AG04450 (cell line): ENCODE results near the gene VPS25. TPM values are rescaled to one million over a fixed set of nuclear protein-coding genes. Genes with fewer than 3 reads are reported as not detected.

Source experiments
- CTCF ChIA-PET: fragments of 300-600, 350-600 bp; formaldehyde crosslinking; extraction: SDS; loops from one replicate; lab custom pipeline; 2022; ENCODE audit warnings: antibody characterized with exemption, inconsistent platforms; lab: Charles Lee
- POLR2A ChIA-PET: fragments of 350-600 bp; formaldehyde crosslinking; extraction: SDS; loops from one replicate; lab custom pipeline; 2021; ENCODE audit warnings: antibody characterized with exemption, inconsistent platforms; lab: Yijun Ruan, JAX
- DNase-seq: peaks from one replicate; pipeline ENCODE4 v3.0.0-alpha.2; 2011; ENCODE audit warnings: low read depth, low spot score
- H3K27ac ChIP-seq: one replicate; pipeline ENCODE4 v1.5.1; 2012; ENCODE audit warnings: low read depth, low read length, control low read depth
- H3K27me3 ChIP-seq: one replicate; pipeline ENCODE4 v1.6.0; 2012; ENCODE audit warnings: low read length; ENCODE audit not compliant: control insufficient read depth, insufficient read depth
- H3K4me3 ChIP-seq: 2 replicates; pipeline ENCODE4 v1.5.1; 2011; ENCODE audit warnings: mild to moderate bottlenecking, low read depth, low read length, control low read depth
- H3K9me3 ChIP-seq: 2 replicates; pipeline ENCODE4 v1.5.1; 2012; ENCODE audit warnings: low read length; ENCODE audit not compliant: control insufficient read depth, insufficient read depth
- polyA plus RNA-seq: library from polyadenylated mRNA; depleted of rRNA; stranded (reverse); fragments of >200 nt; gene quantifications from 2 replicates; pipeline ENCODE4 v1.2.3, GENCODE V29; 2011
- TF ChIP-seq, protein P1 (sequence below): IDR thresholded peaks from 2 replicates; pipeline ENCODE4 v1.5.1; 2011; ENCODE audit warnings: low read depth, low read length, control low read depth, inconsistent platforms

The VPS25 gene
- polyA plus RNA-seq, 1 experiment, result 94.0 TPM

GRCh38 chr17:42784409-42784808 is 11.2 kb downstream of the VPS25 start:
- Histone ChIP-seq H3K4me3 (no peak overlapping the region), H3K27me3 (no peaks in the 10 kb centered on the region), H3K27ac (no peak overlapping the region), H3K9me3 (peaks cover 5% of the 10 kb centered on the region; the same call in 1 of the 2 replicates)
- DNase-seq, result no peak
- TF ChIP-seq, protein P1, sequence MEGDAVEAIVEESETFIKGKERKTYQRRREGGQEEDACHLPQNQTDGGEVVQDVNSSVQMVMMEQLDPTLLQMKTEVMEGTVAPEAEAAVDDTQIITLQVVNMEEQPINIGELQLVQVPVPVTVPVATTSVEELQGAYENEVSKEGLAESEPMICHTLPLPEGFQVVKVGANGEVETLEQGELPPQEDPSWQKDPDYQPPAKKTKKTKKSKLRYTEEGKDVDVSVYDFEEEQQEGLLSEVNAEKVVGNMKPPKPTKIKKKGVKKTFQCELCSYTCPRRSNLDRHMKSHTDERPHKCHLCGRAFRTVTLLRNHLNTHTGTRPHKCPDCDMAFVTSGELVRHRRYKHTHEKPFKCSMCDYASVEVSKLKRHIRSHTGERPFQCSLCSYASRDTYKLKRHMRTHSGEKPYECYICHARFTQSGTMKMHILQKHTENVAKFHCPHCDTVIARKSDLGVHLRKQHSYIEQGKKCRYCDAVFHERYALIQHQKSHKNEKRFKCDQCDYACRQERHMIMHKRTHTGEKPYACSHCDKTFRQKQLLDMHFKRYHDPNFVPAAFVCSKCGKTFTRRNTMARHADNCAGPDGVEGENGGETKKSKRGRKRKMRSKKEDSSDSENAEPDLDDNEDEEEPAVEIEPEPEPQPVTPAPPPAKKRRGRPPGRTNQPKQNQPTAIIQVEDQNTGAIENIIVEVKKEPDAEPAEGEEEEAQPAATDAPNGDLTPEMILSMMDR, result no peak
- ChIA-PET CTCF (interaction anchor here (1.7 kb wide), 1 partner anchor 21 kb away, joined by 6 read pairs; no protein-coding TSS in a partner anchor), POLR2A (interaction anchor here (0.6 kb wide), 1 partner anchor 10 kb away, joined by 5 read pairs; no protein-coding TSS in a partner anchor)

- Histone ChIP-seq H3K9me3 (peaks cover 5% of the 10 kb centered on the region; the same call in 1 of the 2 replicates), H3K4me3 (no peak overlapping the region), H3K27ac (no peak overlapping the region), H3K27me3 (no peaks in the 10 kb centered on the region)
- DNase-seq, result no peak
- TF ChIP-seq, protein P1, result no peak
- POLR2A ChIA-PET, result interaction anchor here (0.6 kb wide), 1 partner anchor 11 kb away, joined by 5 read pairs; no protein-coding TSS in a partner anchor
- CTCF ChIA-PET, result interaction anchor here (1.7 kb wide), 1 partner anchor 21 kb away, joined by 6 read pairs; no protein-coding TSS in a partner anchor
Measured at GRCh38 chr17:42784811-42785592, 11.8 kb downstream of the VPS25 start.

DNA sequence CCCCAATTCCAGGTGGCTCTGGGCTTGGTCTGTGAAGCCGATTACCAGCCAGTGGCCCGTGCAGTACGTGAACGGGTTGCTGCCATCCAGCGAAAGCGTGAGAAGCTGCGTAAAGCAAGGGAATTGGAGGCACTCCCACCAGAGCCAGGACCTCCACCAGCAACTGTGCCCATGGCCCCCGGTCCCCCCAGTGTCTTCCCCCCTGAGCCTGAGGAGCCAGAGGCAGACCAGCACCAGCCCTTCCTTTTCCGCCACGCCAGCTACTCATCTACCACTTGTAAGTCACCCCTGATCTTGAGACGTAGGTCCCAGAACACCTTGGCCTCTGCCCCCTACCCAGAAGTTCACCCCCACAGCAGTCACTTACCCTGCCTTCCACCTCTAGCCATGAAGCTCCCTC is 14.0 kb downstream of the VPS25 start:
- TF ChIP-seq, protein P1, result no peak
- Histone ChIP-seq H3K4me3 (no peak overlapping the region), H3K27me3 (no peaks in the 10 kb centered on the region), H3K9me3 (peaks cover 5% of the 10 kb centered on the region; the same call in 1 of the 2 replicates), H3K27ac (no peak overlapping the region)
- no peak for DNase-seq
- ChIA-PET POLR2A (interaction anchor here (1.0 kb wide), 1 partner anchor 24 kb away, joined by 4 read pairs; no protein-coding TSS in a partner anchor), CTCF (no interaction called here)

DNA sequence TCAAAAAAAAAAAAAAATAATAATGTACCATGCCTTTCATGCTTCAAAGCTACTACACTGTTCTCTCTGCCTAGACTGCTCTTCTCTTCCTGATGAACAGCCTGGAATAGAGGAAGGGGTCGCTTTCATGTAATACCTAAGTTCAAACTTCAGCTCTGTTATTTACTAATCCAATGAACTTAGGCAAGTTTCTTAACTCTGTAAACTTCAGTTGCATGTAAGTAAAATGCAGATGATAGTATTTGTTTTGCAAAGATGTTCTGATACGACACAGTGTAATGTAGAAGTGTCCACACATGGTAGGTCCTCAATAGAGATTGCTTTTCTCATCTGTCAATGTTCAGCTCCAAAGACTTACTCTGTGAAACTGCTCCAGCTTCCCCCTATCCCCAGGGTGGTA is 18.7 kb downstream of the VPS25 start:
- DNase-seq, result no peak
- H3K4me3 ChIP-seq, result no peak overlapping the region
- H3K27me3 ChIP-seq, result no peaks in the 10 kb centered on the region
- CTCF ChIA-PET, result interaction anchor here (1.3 kb wide), 1 partner anchor 28 kb away, joined by 5 read pairs; no protein-coding TSS in a partner anchor
- TF ChIP-seq, protein P1, result no peak
- H3K9me3 ChIP-seq, result no peaks in the 10 kb centered on the region
- H3K27ac ChIP-seq, result no peak overlapping the region
- POLR2A ChIA-PET, result interaction anchor here (1.1 to 1.2 kb wide), 2 partner anchors 9 to 42 kb away, joined by 3 to 4 read pairs; no protein-coding TSS in a partner anchor

- no peaks in the 10 kb centered on the region for H3K9me3 ChIP-seq
- no peak overlapping the region for H3K27ac ChIP-seq
- ChIA-PET CTCF (interaction anchor here (1.3 kb wide), 1 partner anchor 29 kb away, joined by 5 read pairs; no protein-coding TSS in a partner anchor), POLR2A (no interaction called here)
- H3K27me3 ChIP-seq, result no peaks in the 10 kb centered on the region
- no peak for DNase-seq
- H3K4me3 ChIP-seq, result no peak overlapping the region
- TF ChIP-seq, protein P1, result no peak
Measured at GRCh38 chr17:42792545-42792944, 19.3 kb downstream of the VPS25 start.
